GF-D8 (cell line): ENCODE measurements around the gene TMEM81.

ENCODE experiments used
- DNase-seq: peaks from one replicate; lab custom pipeline; 2025; lab: John Stamatoyannopoulos, UW

Gene TMEM81

DNA sequence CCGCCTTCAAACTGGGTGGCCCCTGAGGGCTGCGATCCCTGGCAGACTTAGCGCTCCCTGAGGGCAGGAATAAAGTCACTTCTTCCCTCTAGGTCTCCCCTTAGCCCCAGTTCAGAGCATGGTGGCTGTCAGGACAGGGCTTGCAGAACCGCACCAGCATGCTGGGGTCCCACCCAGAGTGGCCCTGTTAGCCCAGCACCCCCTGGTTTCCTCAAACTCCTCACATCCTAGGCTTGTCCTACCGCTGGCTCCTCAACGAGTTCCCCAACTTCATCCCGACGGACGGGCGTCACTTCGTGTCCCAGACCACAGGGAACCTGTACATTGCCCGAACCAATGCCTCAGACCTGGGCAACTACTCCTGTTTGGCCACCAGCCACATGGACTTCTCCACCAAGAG, 25.4 kb downstream of the TMEM81 start:
- DNase-seq: no peak

DNA sequence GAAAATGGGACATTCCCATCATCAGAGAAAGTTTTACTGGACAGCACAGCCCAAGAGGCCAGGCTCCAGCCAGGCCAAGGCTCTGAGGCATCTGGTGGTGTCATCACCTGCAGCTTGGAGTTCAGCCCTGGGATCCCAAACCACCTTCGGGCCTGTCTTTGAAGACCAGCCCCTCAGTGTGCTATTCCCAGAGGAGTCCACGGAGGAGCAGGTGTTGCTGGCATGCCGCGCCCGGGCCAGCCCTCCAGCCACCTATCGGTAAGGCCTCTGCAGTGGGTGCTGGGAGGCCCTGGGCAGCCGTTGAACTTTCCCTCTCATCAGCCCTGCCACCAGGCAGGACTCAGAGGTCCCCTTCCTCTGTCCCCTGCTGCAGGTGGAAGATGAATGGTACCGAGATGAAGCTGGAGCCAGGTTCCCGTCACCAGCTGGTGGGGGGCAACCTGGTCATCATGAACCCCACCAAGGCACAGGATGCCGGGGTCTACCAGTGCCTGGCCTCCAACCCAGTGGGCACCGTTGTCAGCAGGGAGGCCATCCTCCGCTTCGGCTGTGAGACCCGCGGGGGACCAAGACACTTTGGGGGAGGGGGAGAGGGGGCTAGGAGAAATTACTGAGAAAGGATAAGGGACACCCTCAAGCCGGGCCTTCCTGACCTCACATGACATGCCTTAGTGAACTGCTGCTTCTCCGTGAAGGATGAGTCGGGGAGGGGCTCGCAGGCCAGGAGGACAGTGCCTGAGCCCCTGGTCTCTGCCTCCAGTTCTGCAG, 26.3 kb downstream of the TMEM81 start:
- DNase-seq: no peak

DNA sequence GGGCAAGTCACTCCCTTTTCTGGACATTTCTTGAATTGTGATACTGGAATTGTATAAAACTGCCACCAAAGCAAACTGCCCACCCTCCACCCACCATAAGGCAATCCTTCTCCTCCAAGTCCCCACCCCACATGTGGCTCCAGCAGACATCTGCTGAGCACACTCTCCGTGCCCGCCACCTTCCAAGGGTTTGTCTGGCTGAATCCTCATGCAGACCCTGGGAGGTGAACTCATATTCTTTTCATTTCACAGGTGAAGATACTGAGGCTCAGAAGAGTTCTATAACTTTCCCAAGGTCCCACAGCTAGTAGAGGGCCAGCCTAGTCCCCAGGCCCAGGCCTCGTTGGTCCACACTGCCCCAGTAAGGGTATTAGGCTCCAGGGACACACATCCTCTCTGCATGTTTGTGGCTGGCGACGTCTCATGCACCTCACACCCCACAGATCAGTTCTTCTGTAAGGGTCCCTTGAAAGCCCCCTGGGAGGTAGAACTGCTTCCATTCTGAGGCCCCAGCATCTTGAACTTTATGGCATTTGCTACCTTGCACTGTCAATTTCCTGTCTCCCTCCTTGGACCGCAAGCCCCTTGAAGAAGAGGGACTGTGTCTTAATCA, 27.2 kb downstream of the TMEM81 start:
- no peak for DNase-seq

DNA sequence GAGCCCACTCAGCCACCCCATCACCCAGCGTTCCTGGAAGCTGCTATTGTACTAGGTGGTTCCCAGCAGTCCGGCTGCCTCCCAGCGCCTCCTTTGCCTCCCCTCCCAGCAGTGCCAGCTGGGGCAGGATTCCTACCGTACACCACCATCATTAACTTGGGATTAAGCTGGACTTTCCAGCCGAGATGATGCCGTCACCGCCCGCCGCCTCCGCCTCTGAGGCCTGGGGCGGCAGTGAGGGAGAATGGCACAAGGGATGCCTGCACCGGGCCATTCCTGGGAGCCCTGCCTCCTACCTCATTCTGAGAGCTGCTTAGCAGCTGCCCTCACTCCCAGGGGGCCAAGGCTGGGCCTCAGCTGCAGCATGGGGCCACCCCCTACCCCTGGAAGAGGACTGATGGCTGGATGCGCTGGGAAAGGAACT, 28.1 kb downstream of the TMEM81 start:
- no peak for DNase-seq

DNA sequence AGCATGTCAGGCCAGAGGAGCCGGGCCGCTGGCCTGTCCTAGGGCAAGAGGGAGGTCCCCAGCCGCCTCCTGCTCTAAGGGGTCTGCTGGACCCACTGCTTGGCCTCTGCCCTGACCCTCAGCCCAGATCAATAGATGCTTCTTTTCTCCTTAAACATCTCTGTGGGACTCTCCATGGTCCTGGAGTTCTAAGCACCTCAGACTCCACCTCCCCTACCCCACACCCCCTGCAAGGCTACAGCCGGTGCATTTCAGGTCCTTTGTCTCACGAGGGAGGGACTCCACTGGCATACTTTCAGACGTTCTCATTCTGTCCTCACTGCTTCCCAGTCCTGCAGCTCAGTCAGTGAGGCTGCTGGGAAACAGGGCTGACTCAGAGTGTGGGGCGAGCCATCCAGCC, 30.2 kb downstream of the TMEM81 start:
- DNase-seq: no peak

DNA sequence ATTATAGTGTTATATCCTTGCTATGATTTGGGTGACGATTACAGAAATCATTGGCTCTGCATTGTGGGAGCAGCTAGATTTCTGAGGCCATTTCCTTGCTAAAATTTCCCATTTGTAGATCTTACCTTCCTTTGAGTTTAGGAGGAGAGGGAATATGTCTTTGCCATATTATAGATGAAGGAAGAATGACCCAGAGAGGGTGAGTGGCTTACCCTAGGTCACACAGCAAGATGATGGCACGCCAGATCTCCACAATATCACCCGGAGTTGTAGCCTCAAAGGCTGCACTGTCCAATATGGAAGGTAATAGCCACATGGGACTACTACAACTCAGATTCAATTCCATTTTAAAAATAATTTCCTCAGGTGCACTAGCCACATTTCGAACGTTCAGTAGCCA, 31.0 kb downstream of the TMEM81 start:
- no peak for DNase-seq

DNA sequence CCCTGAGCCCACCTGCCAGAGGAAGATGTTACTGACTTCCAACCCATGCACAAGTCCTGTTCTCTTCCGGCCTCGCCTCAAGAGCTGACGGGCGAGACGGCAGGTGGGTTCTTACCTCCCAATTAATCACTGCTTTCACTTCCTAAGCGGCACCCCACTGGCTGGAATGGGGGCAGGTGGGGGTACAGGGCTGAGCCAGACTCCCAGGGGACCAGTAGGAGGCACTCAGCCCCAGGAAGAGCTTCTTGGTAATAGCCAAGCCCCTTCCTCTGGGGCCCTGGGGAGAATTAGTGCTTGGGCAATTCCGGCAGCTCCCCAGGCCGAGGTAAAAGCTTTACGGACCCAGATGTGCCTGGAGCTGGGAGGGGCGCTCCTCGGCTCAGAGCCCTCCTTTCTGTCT, 31.6 kb downstream of the TMEM81 start:
- DNase-seq: no peak

DNA sequence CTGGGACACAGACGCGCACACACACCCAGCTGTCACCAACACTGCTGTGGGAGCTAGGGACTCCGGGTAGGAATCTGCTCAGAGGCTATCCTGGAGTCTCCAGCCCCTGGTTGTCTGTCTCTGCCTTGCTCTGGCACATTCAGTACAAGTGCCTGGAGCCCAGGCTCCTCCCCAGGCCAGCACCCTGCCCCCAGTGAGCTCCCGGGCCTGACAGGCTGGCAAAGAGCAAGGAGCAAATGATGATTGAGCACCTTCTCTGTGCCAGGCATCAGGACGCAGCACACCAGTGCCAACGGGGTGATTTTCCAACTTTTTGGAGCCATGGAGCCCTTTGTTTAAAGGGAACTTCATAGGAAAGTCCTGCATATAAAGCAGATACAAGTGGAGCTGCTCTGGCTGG, 34.8 kb downstream of the TMEM81 start:
- no peak for DNase-seq

DNA sequence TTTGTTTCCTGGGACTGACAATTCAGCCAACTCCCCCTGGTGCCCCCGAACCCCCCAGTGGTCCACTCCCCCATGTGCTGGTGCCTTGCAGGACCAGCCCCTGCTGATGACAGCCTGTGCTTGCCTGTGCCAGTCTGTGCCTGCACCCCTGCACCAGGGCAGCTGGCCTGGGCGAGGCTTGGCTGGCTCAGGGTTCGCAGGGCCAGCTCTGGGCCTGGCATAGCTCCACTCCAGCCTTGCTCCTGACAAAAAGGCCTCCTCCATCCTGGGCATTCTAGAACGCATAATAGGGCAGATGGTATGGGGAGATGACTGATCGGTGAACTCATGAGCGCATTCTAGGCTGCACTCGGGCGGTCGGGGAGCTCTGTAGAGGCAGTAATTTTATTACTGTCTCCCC, 35.9 kb downstream of the TMEM81 start:
- no peak for DNase-seq

DNA sequence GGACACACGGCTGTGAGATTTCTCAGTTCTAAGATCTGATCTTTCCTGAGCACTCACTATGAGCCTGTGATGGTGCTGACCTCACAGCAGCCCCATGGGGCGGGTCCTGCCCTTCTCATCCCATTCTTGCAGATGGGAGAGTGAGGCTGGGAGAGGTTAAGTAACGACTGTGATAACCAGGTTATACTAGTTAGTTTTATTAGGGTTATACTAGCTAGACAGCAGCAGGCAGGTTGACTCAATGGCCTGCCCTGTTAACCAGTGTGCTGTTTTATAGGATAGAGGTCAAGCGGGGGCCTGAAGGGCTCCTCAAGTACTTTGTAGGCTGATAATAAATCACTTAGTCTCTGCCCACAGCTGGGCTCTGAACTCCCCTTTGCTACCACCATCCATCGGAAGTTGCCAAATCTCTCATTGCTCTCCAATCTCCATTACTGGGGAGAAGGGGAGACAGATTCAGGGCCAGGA, 36.5 kb downstream of the TMEM81 start:
- DNase-seq: no peak

DNA sequence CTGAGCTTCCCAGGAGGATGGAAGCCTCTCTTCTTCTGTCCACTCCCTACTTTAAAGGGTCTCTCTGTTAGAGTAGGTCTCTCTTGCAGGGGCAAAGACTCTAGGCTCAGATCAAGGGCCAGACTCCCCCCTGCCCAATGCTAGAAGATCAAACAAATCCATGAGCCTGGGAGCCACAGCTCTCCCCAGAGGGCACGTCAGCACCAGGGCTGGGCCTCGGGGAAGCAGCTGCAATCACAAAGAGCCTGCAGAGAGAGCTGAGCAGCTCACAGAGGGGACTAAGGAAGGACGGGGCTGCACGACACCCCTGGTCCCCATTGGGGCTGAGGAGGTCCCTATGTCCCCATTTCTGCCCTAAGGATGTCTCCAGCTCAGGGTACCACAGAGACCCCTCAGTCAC, 37.4 kb downstream of the TMEM81 start:
- DNase-seq: no peak

DNA sequence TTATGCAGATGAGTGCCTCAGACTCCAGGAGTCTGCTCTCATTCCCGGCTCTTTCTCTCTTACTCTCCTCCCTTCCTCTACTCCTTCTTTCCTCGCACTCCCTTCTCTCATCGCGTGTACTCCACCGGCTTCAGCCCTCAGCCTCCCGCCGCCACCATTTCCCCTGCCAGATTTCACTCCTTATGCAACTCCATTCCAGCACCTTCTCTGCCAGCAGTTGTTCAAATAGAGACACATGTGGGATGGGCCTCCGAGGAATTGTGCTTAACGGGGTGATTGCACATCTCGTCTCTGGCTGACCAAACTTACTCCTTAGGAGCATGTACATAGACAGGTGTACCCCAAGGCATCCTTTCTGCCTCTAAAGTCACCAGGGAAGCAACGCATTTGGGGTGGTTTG, 39.1 kb downstream of the TMEM81 start:
- DNase-seq: no peak

DNA sequence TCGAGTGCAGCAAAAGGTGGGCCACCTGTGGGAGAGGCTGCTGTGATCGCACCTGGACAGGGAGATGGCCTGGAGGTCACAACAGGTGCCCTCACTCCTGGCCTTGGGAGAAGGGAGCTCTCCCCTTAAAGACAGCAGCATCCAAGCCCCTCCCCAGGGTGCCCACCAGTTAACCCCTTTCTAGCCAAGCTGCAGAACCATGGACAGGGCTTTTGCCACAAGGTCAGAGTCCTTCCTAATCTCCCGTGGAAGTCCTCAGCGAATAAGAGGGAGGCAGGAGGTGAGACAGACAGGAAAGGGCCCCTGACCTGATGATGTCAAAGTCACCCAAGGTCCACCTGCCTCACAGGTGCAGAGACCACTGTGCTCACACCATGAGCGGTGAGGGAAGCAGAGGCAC, 39.5 kb downstream of the TMEM81 start:
- DNase-seq: no peak

DNA sequence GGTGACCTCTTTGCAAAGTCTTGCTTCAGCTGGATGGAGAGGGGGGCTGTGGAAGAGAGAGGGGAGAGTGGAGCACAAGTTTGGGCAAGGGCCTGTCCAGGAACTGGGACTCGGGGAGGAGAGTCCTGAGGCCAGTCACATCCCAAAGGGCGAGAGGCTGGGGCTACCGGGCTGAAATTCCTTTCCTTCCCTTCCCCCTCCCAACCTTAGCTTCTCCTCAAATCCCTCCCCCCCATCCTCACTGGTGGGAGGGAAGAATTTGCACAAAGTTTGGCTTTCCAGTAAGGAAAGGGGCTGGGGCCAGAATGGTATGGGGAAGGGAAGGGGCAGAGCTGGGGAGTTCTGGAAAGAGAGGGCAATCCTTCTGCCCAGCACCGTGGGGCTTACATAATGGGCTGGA, 40.4 kb downstream of the TMEM81 start:
- no peak for DNase-seq

DNA sequence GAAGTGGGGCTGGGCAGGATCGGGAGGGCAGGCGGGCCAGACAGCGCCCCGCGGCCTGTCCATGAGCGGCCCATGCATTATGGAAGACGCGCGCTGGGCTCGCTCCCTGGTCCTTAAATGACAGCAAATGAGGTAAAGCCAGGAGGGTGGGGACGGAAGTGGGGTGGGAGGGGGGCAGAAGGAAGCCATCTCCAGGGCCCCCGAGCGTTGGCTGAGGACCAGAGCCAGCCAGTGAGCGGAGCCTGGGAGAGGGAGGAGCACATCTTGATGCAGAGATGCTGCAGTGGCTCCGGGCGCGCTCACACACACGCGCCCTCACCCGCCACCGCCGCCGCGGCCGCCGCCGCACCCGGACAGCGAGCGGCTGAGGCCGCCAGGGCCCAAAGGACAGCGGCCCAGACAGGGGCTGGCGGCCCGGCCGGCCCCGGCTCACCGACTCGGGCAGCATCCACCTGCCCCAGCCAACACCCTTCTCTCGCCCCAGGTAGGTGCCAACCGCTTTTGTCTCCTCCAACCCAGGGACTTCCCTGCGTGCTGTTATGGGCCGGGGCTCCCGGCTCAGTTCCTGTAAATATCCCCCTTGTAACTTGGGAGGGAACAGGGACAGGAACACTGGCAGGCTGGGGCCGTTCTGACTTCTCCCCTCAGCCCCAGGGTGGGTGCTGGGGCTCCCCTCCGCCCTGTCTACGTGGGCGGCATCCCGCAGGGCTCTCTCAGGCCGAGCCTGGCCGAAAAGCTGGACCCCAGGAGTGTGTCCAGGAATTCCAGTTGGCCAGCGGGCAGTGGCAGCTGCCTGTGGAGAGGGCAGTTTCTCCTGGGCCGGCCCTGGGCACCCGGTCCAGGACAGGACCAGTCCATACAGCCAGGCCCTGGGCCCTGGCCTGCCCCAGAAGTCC, 41.1 kb downstream of the TMEM81 start, which contains the start of gene CNTN2:
TSS of gene CNTN2 (plus strand) at position 302 of the 896 bp plus-strand sequence. CDS start 9,974 bp downstream, outside the sequence.
- DNase-seq: no peak

DNA sequence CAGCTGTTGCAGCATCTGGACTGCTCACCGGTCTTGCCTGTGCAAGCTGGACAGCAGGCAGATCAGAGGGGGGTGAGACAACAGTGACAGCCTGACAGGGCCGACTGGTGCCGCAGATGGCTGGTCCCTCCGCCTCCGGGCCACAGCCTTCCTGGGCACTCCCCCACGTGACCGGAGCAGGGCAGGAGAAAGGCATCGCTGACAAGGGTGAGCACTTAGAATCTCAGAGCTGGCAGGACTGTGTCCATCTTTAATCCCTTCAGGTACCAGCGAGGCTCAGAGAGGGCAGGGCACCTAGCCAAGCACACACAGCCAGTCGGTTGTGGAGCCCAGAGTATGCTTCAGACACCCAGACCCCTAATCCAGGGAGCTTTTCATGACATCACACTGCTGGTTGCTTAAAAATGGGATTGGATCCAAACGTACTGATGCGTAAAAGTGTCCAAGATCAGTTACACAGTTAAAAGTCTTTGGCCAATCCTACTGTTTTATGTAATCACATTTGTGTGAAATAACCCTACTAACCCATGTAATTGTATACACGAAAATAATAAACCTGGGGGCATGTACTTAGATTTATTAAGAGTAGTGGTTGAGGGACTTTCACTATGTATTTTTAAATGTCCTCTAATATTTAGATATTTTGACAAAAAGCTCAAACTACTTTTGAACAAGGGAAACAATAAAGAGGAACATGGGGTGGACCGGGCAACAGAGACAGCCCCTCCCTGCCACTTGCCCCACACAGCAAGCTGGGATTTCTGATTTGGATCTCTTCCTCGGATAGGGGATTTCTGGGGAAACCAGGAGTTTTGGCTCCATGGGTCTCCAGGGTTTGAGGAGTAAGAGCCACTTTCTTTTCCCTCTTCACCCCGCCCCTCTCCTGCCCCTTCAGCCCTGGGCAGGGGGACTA, 42.0 kb downstream of the TMEM81 start:
- no peak for DNase-seq

DNA sequence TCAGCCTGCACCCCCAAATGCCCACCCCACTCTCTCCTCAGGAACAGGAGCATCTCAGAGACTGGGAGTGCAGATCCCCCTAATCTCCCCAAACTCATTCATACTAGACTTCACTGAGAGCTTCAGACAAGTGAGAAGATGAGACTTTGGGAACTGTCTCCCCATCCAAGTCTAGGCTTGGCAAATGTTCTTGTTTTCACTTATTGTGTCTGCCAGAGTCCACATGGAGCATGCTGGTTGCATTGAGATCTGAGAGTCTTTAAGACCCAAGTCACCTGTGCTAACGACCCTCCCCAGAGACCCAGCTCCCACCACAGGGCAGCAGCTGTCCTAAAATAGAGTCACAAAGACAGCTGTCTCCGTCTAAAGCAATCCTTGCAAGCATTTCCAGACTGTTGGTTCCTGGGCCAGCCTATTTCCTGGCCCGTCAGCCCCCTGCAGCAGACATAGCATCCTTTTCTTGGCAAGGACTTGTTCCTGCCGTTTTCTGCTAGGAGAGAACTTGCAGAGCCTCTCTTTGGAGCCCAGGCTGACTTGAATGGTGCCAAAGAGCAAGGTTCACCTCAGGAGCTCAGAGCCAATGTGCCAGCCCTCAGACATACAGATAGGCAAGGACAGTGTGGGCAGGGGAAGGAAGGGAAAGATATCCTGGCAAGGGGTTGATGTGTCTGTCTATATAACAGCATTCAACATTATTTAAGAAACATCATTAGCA, 43.1 kb downstream of the TMEM81 start:
- no peak for DNase-seq

DNA sequence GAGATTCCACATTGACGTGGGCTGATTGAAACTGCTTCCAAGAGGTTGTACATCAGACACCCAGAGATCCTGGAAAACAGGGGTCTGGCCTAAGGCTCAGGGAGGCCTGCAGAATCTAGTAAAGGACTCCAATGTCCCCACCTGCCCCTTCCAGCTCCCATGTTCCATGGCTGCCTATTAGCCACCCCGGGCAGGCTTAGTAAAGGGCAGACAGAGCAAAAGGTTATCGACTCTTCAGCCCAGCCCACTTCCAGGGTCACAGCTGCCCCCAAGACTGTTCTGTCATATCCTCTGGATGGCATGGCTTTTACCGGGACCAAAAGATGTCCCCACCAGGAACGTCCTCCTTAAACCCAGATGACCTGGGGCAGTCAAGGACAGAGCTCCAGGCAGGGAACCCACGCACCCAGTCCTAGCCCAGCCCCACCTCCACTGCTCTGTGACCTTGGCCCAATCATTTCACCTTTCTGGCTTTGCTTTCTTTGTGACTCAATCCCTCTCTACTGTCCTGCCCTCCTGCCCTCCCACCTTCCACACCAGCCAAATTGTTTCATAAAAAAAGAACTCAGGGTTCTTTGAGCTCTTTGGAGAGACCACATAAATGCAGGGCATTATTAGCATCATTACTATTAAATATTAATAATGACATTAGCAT, 46.0 kb downstream of the TMEM81 start:
- no peak for DNase-seq

DNA sequence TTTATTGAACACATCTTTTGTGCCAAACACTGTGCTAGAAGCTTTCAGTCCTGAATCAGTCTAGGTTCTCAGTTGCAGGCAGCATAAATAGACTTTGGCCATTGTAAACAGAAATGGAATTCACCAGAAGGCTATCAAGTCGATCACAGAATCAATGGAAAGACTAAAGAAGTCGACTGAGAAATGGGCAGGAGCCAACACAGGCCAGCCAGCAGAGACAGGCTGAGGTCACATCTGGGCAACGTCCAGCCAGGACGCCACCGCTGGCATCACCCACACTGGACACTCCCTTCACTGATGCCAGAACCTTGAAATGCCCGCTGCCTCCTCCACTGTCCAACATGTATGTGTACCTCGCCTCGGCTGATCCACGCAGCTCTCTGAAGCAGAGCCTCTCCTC, 46.7 kb downstream of the TMEM81 start:
- no peak for DNase-seq
